SJSA1 (cell line): ENCODE data around the gene MYBPC3. TPM values are rescaled to one million over a fixed set of nuclear protein-coding genes. Genes with fewer than 3 reads are reported as not detected.

Source experiments
- DNase-seq, 2 experiments: peaks; one replicate each; pipeline ENCODE4 v3.0.0-alpha.2; 2015 to 2020; ENCODE audit warnings: low spot score in 2 of 2, low read depth in 1 of 2
- H3K27ac ChIP-seq: fragments of 250-450 bp; sonication (Bioruptor Pico); 2 replicates; pipeline ENCODE4 v1.5.1; 2020; ENCODE audit warnings: mild to moderate bottlenecking, moderate library complexity
- H3K27me3 ChIP-seq: fragments of 250-450 bp; sonication (Bioruptor Pico); replicated peaks from 2 replicates; pipeline ENCODE4 v1.5.1; 2020; ENCODE audit warnings: mild to moderate bottlenecking, moderate library complexity
- H3K36me3 ChIP-seq: fragments of 250-450 bp; sonication (Bioruptor Pico); 2 replicates; pipeline ENCODE4 v1.5.1; 2020; ENCODE audit warnings: mild to moderate bottlenecking
- H3K4me1 ChIP-seq: fragments of 250-450 bp; sonication (Bioruptor Pico); replicated peaks from 2 replicates; pipeline ENCODE4 v1.6.1; 2021; ENCODE audit warnings: mild to moderate bottlenecking
- H3K4me3 ChIP-seq: fragments of 250-450 bp; sonication (Bioruptor Pico); 2 replicates; pipeline ENCODE4 v1.5.1; 2020; ENCODE audit warnings: mild to moderate bottlenecking
- H3K9me3 ChIP-seq: fragments of 250-450 bp; sonication (Bioruptor Pico); replicated peaks from 2 replicates; pipeline ENCODE4 v1.5.1; 2020; ENCODE audit warnings: mild to moderate bottlenecking
- total RNA-seq: library from RNA; depleted of rRNA; stranded (reverse); fragments of >200 nt; shearing (Covaris generic); gene quantifications from 2 replicates; pipeline ENCODE4 v1.2.3, GENCODE V29; 2014

MYBPC3 gene
- total RNA-seq, 1 experiment from 2014 or later = not detected

GRCh38 chr11:47391077-47391583 lies 38.6 kb upstream of the MYBPC3 start:
- H3K36me3 ChIP-seq = no peaks in the 10 kb centered on the region
- H3K4me1 ChIP-seq = peaks cover 15% of the 10 kb centered on the region
- H3K27me3 ChIP-seq = no peaks in the 10 kb centered on the region
- 0 out of 2 replicates have a peak overlapping the region, but pooled peaks have one; percentile 20 for H3K27ac ChIP-seq
- DNase-seq = no peak
- H3K4me3 ChIP-seq = no peak overlapping the region
- H3K9me3 ChIP-seq = no peaks in the 10 kb centered on the region

- no peak overlapping the region for H3K27ac ChIP-seq
- H3K27me3 ChIP-seq = no peaks in the 10 kb centered on the region
- peaks cover 15% of the 10 kb centered on the region for H3K4me1 ChIP-seq
- no peak for DNase-seq
- no peaks in the 10 kb centered on the region for H3K36me3 ChIP-seq
- no peaks in the 10 kb centered on the region for H3K9me3 ChIP-seq
- H3K4me3 ChIP-seq = no peak overlapping the region
Measured at GRCh38 chr11:47390422-47390760, 37.9 kb upstream of the MYBPC3 start.

- no peaks in the 10 kb centered on the region for H3K27me3 ChIP-seq
- peaks cover 15% of the 10 kb centered on the region for H3K4me1 ChIP-seq
- DNase-seq = no peak
- H3K27ac ChIP-seq = no peak overlapping the region
- no peaks in the 10 kb centered on the region for H3K36me3 ChIP-seq
- H3K4me3 ChIP-seq = no peak overlapping the region
- no peaks in the 10 kb centered on the region for H3K9me3 ChIP-seq
Measured at GRCh38 chr11:47389577-47390421, 37.3 kb upstream of the MYBPC3 start.

GRCh38 chr11:47388697-47389576 lies 36.4 kb upstream of the MYBPC3 start:
- Histone ChIP-seq H3K9me3 (no peaks in the 10 kb centered on the region), H3K27ac (no peak overlapping the region), H3K4me3 (no peak overlapping the region), H3K36me3 (no peaks in the 10 kb centered on the region), H3K4me1 (peaks cover 15% of the 10 kb centered on the region), H3K27me3 (no peaks in the 10 kb centered on the region)
- DNase-seq = no peak

- Histone ChIP-seq H3K27ac (no peak overlapping the region), H3K4me3 (no peak overlapping the region), H3K9me3 (no peaks in the 10 kb centered on the region), H3K4me1 (peaks cover 10% of the 10 kb centered on the region), H3K36me3 (no peaks in the 10 kb centered on the region), H3K27me3 (no peaks in the 10 kb centered on the region)
- no peak for DNase-seq
Measured at GRCh38 chr11:47387944-47388696, 35.6 kb upstream of the MYBPC3 start.

GRCh38 chr11:47384498-47384897 lies 32.0 kb upstream of the MYBPC3 start:
- no peak for DNase-seq
- Histone ChIP-seq H3K36me3 (no peaks in the 10 kb centered on the region), H3K9me3 (no peaks in the 10 kb centered on the region), H3K27me3 (no peaks in the 10 kb centered on the region), H3K27ac (no peak overlapping the region), H3K4me3 (no peak overlapping the region), H3K4me1 (no peaks in the 10 kb centered on the region)

GRCh38 chr11:47383071-47383470 lies 30.6 kb upstream of the MYBPC3 start:
- Histone ChIP-seq H3K9me3 (no peaks in the 10 kb centered on the region), H3K36me3 (no peaks in the 10 kb centered on the region), H3K27me3 (no peaks in the 10 kb centered on the region), H3K4me3 (no peak overlapping the region), H3K4me1 (no peaks in the 10 kb centered on the region), H3K27ac (no peak overlapping the region)
- DNase-seq = no peak

- Histone ChIP-seq H3K4me3 (no peak overlapping the region), H3K27ac (no peak overlapping the region), H3K36me3 (no peaks in the 10 kb centered on the region), H3K9me3 (no peaks in the 10 kb centered on the region), H3K4me1 (no peaks in the 10 kb centered on the region), H3K27me3 (no peaks in the 10 kb centered on the region)
- DNase-seq = no peak
Measured at GRCh38 chr11:47380078-47380477, 27.6 kb upstream of the MYBPC3 start.

GRCh38 chr11:47379317-47379716 lies 26.8 kb upstream of the MYBPC3 start:
- no peak for DNase-seq
- H3K36me3 ChIP-seq = no peaks in the 10 kb centered on the region
- H3K4me3 ChIP-seq = no peak overlapping the region

GRCh38 chr11:47378836-47379170 lies 26.3 kb upstream of the MYBPC3 start:
- no peak for DNase-seq
- Histone ChIP-seq H3K4me1 (peaks cover 9% of the 10 kb centered on the region), H3K9me3 (no peaks in the 10 kb centered on the region), H3K27ac (no peak overlapping the region), H3K4me3 (no peak overlapping the region), H3K27me3 (no peaks in the 10 kb centered on the region), H3K36me3 (no peaks in the 10 kb centered on the region)

More at GRCh38 chr11:47379317-47379716, 26.8 kb upstream of the MYBPC3 start:
- H3K9me3 ChIP-seq = no peaks in the 10 kb centered on the region
- H3K27ac ChIP-seq = no peak overlapping the region
- H3K27me3 ChIP-seq = no peaks in the 10 kb centered on the region
- H3K4me1 ChIP-seq = peaks cover 4% of the 10 kb centered on the region

- H3K27me3 ChIP-seq = no peaks in the 10 kb centered on the region
- DNase-seq = peak in 1 of 2 experiments; percentile 42
- no peak within 1 kb of the TSS for H3K4me3 ChIP-seq
- no peaks in the 10 kb centered on the region for H3K9me3 ChIP-seq
- peaks cover 11% of the 10 kb centered on the region for H3K4me1 ChIP-seq
- no peaks in the 10 kb centered on the region for H3K36me3 ChIP-seq
- H3K27ac ChIP-seq = no peak within 1 kb of the TSS
Measured at GRCh38 chr11:47378010-47378835, 25.7 kb upstream of the MYBPC3 start, which contains the start of gene SPI1. SPI1 (minus strand) TSS chr11:47378547; CDS start chr11:47378353, 194 bp downstream.

- no peaks in the 10 kb centered on the region for H3K9me3 ChIP-seq
- H3K27me3 ChIP-seq = no peaks in the 10 kb centered on the region
- DNase-seq = peak in 1 of 2 experiments; percentile 47
- no peaks in the 10 kb centered on the region for H3K36me3 ChIP-seq
- peaks cover 11% of the 10 kb centered on the region for H3K4me1 ChIP-seq
- no peak overlapping the region for H3K4me3 ChIP-seq
- no peak overlapping the region for H3K27ac ChIP-seq
Measured at GRCh38 chr11:47377571-47378009, 25.1 kb upstream of the MYBPC3 start.
